ENCODE results near the gene LAT. TPM values are rescaled to one million over a fixed set of nuclear protein-coding genes. Genes with fewer than 3 reads are reported as not detected.

LAT gene
- total RNA-seq, 1 donor from 2014 or later = 0.79 TPM

Other genes with a start within 250 kb of the LAT start
- 0.44 and 1.4 TPM in 2 replicates for gene NPIPB9, start 233.3 kb upstream of the LAT start, total RNA-seq
- gene ATXN2L, start 162.1 kb upstream of the LAT start, total RNA-seq = 15.7 and 22.8 TPM in 2 replicates
- gene TUFM, start 138.7 kb upstream of the LAT start, total RNA-seq = 88.9 and 94.6 TPM in 2 replicates
- 8.1 and 9.9 TPM in 2 replicates for gene SH2B1, start 121.2 kb upstream of the LAT start, total RNA-seq
- gene ATP2A1, start 106.6 kb upstream of the LAT start, total RNA-seq = under 0.01 TPM in 2 replicates
- 25.3 and 31.2 TPM in 2 replicates for gene RABEP2, start 59.8 kb upstream of the LAT start, total RNA-seq
- gene CD19, start 53.1 kb upstream of the LAT start, total RNA-seq = 0.20 TPM in 1 of 2 replicates, not detected in the other
- gene NFATC2IP, start 34.1 kb upstream of the LAT start, total RNA-seq = 16.8 and 21.0 TPM in 2 replicates
- 21.4 and 26.0 TPM in 2 replicates for gene SPNS1, start 10.3 kb upstream of the LAT start, total RNA-seq